A673 (cell line): Measurements from ENCODE around the gene HSFX4. TPM values are rescaled to one million over a fixed set of nuclear protein-coding genes. Genes with fewer than 3 reads are reported as not detected.

Source experiments
- BruUV-seq: library from RNA; stranded (reverse); fragments of 400-500 nt; replicated peaks from 2 replicates; lab custom pipeline; 2021; lab: Mats Ljungman, UMichigan
- CTCF ChIA-PET: fragments of 300-600 bp; sonication (Branson Sonifier 250); formaldehyde crosslinking; loops from one replicate; lab custom pipeline; 2022; ENCODE audit warnings: antibody characterized with exemption; lab: Charles Lee
- POLR2A ChIA-PET: fragments of 300-600 bp; sonication (Branson Sonifier 250); formaldehyde crosslinking; loops from one replicate; lab custom pipeline; 2022; ENCODE audit warnings: antibody characterized with exemption; ENCODE audit not compliant: low non-redundant PET; lab: Charles Lee
- DNase-seq: peaks from one replicate; pipeline ENCODE4 v3.0.0-alpha.2; 2015; ENCODE audit warnings: low spot score
- H3K27ac ChIP-seq: fragments of 200-600 bp; sonication (generic); 2 replicates; pipeline ENCODE4 v1.5.1; 2016; ENCODE audit warnings: mixed run types, low read depth, mild to moderate bottlenecking, mixed read lengths, antibody characterized with exemption, low read length; ENCODE audit not compliant: poor library complexity, severe bottlenecking
- H3K27me3 ChIP-seq: fragments of 200-600 bp; sonication (generic); replicated peaks from 2 replicates; pipeline ENCODE4 v1.6.1; 2017; ENCODE audit warnings: mixed run types, low read depth, mild to moderate bottlenecking, mixed read lengths, antibody characterized with exemption, low read length; ENCODE audit not compliant: insufficient read depth, poor library complexity
- H3K36me3 ChIP-seq: fragments of 200-600 bp; sonication (generic); 2 replicates; pipeline ENCODE4 v1.6.1; 2016; ENCODE audit warnings: mixed run types, mild to moderate bottlenecking, mixed read lengths, antibody characterized with exemption, low read length; ENCODE audit not compliant: insufficient read depth, poor library complexity, severe bottlenecking
- H3K4me1 ChIP-seq: fragments of 200-600 bp; sonication (generic); 2 replicates; pipeline ENCODE4 v1.6.1; 2017; ENCODE audit warnings: mixed run types, mild to moderate bottlenecking, mixed read lengths, antibody characterized with exemption, low read length; ENCODE audit not compliant: insufficient read depth, poor library complexity, severe bottlenecking
- H3K4me3 ChIP-seq: fragments of 200-600 bp; sonication (generic); 2 replicates; pipeline ENCODE4 v1.5.1; 2016; ENCODE audit warnings: low read depth, mixed run types, mild to moderate bottlenecking, mixed read lengths, low read length; ENCODE audit not compliant: poor library complexity, severe bottlenecking
- H3K9me3 ChIP-seq: fragments of 200-600 bp; sonication (generic); 2 replicates; pipeline ENCODE4 v1.6.1; 2016; ENCODE audit warnings: mixed run types, low read depth, mild to moderate bottlenecking, mixed read lengths, antibody characterized with exemption, low read length; ENCODE audit not compliant: poor library complexity, severe bottlenecking
- EZH2 ChIP-seq: fragments of 200-600 bp; sonication (generic); IDR thresholded peaks from 2 replicates; pipeline ENCODE4 v1.6.1; 2017; ENCODE audit warnings: borderline replicate concordance, low read depth, mild to moderate bottlenecking, mixed read lengths, antibody characterized with exemption, low read length; ENCODE audit not compliant: poor library complexity, severe bottlenecking
- intact Hi-C: fragments of 100-400 bp; cut with micrococcal nuclease; formaldehyde crosslinking; loops from one replicate; pipeline ENCODE4 v1.10.0; 2022; ENCODE audit not compliant: unreplicated experiment
- total RNA-seq: library from RNA; stranded (reverse); gene quantifications from 2 replicates; pipeline ENCODE4 v1.2.3, GENCODE V29; 2021
- TF ChIP-seq, protein P1 (sequence below): fragments of 300-800, 200-600 bp; sonication (generic); conservative IDR thresholded peaks from 2 replicates; pipeline ENCODE4 v1.5.1; 2017; ENCODE audit warnings: low read depth, mild to moderate bottlenecking, antibody characterized with exemption, low read length, moderate library complexity, mixed read lengths

HSFX4 gene
- total RNA-seq, 1 experiment from 2014 or later = not detected

DNA sequence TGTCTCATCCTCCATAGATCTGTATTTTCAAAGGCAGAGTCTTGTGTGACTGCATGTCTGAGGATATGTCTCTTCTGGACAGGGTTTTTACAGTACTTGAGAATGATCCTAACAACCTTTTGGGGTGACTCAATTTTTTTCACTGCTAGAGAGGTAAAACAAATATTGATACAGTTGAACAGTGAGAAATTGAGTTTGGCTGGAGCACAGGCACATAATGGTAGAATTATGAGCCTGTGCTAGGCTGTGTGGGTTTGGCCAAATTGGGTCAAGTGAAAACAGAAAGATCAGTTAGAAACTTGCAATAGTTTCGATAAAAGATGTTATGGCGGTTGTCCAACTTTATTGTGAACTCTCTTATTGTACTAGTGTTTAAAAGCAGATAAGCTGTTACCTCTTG, 32.2 kb downstream of the HSFX4 start:
- CTCF ChIA-PET = no interaction called here
- POLR2A ChIA-PET = no interaction called here
- intact Hi-C loops = loop anchor here (5.0 kb wide), 2 partner anchors 526 to 626 kb away; no protein-coding TSS in a partner anchor

GRCh38 chrX:149962010-149962409, 32.6 kb downstream of the HSFX4 start:
- Histone ChIP-seq H3K27ac (no peak overlapping the region), H3K4me3 (no peak overlapping the region), H3K4me1 (no peaks in the 10 kb centered on the region), H3K9me3 (no peaks in the 10 kb centered on the region), H3K36me3 (no peaks in the 10 kb centered on the region), H3K27me3 (no peaks in the 10 kb centered on the region)
- ChIA-PET CTCF (no interaction called here), POLR2A (no interaction called here)
- no peak for DNase-seq
- no TSS peak for BruUV-seq
- intact Hi-C loops = loop anchor here (2.0 to 5.0 kb wide), 3 partner anchors 403 to 625 kb away; no protein-coding TSS in a partner anchor
- TF ChIP-seq, protein P1, sequence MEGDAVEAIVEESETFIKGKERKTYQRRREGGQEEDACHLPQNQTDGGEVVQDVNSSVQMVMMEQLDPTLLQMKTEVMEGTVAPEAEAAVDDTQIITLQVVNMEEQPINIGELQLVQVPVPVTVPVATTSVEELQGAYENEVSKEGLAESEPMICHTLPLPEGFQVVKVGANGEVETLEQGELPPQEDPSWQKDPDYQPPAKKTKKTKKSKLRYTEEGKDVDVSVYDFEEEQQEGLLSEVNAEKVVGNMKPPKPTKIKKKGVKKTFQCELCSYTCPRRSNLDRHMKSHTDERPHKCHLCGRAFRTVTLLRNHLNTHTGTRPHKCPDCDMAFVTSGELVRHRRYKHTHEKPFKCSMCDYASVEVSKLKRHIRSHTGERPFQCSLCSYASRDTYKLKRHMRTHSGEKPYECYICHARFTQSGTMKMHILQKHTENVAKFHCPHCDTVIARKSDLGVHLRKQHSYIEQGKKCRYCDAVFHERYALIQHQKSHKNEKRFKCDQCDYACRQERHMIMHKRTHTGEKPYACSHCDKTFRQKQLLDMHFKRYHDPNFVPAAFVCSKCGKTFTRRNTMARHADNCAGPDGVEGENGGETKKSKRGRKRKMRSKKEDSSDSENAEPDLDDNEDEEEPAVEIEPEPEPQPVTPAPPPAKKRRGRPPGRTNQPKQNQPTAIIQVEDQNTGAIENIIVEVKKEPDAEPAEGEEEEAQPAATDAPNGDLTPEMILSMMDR = no peak
- no peak for TF ChIP-seq EZH2

More for the DNA sequence above, 32.2 kb downstream of the HSFX4 start:
- DNase-seq = no peak
- TF ChIP-seq EZH2 = no peak
- TF ChIP-seq, protein P1 = no peak
- Histone ChIP-seq H3K4me3 (no peak overlapping the region), H3K9me3 (no peaks in the 10 kb centered on the region), H3K27me3 (no peaks in the 10 kb centered on the region), H3K27ac (no peak overlapping the region), H3K36me3 (no peaks in the 10 kb centered on the region), H3K4me1 (no peaks in the 10 kb centered on the region)
- BruUV-seq = no TSS peak

GRCh38 chrX:149962859-149963757, 33.7 kb downstream of the HSFX4 start:
- no peaks in the 10 kb centered on the region for H3K4me1 ChIP-seq
- no TSS peak for BruUV-seq
- H3K4me3 ChIP-seq = no peak overlapping the region
- no peaks in the 10 kb centered on the region for H3K9me3 ChIP-seq
- intact Hi-C loops = loop anchor here (1.0 to 5.0 kb wide), 4 partner anchors 402 to 753 kb away; no protein-coding TSS in a partner anchor
- no peaks in the 10 kb centered on the region for H3K27me3 ChIP-seq
- DNase-seq = peak; percentile 76
- ChIA-PET POLR2A (no interaction called here), CTCF (no interaction called here)
- H3K27ac ChIP-seq = no peak overlapping the region
- no peaks in the 10 kb centered on the region for H3K36me3 ChIP-seq
- TF ChIP-seq, protein P1 = peak; percentile 78
- no peak for TF ChIP-seq EZH2
